OCI-LY1 (cell line): Measurements from ENCODE around the gene STXBP6.

Experiments used
- EZH2 ChIP-seq: fragments of 200-600 bp; sonication (generic), shearing (Covaris generic); IDR thresholded peaks from 2 replicates; pipeline ENCODE4 v1.8.0; 2017; ENCODE audit warnings: borderline replicate concordance, mixed run types, mild to moderate bottlenecking, antibody characterized with exemption, low read length, moderate library complexity, mixed read lengths
- TF ChIP-seq, protein P1 (sequence below): fragments of 200-600 bp; sonication (generic), shearing (Covaris generic); IDR thresholded peaks from 2 replicates; pipeline ENCODE4 v1.5.1; 2017; ENCODE audit warnings: mild to moderate bottlenecking, antibody characterized with exemption, low read length, moderate library complexity, mixed read lengths

DNA sequence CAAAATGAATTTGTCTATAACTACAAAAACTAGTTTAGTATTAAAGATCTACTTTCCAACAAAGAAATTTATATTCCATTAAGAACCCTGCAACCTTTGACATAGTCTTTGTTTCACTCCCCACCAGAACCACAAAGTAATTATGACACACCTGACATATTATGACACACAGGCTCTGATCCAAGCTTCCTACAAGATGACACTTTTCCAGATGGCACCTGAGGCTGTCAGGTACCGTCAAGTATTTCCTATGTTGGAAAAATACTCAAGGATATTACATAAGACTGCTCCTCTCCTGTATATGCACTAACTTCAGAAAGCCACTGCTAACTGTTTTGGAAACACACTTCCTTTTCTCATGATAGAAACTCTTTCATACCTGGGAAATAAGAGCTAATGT is 38.9 kb downstream of the STXBP6 start:
- TF ChIP-seq, protein P1, sequence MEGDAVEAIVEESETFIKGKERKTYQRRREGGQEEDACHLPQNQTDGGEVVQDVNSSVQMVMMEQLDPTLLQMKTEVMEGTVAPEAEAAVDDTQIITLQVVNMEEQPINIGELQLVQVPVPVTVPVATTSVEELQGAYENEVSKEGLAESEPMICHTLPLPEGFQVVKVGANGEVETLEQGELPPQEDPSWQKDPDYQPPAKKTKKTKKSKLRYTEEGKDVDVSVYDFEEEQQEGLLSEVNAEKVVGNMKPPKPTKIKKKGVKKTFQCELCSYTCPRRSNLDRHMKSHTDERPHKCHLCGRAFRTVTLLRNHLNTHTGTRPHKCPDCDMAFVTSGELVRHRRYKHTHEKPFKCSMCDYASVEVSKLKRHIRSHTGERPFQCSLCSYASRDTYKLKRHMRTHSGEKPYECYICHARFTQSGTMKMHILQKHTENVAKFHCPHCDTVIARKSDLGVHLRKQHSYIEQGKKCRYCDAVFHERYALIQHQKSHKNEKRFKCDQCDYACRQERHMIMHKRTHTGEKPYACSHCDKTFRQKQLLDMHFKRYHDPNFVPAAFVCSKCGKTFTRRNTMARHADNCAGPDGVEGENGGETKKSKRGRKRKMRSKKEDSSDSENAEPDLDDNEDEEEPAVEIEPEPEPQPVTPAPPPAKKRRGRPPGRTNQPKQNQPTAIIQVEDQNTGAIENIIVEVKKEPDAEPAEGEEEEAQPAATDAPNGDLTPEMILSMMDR, result no peak
- no peak for TF ChIP-seq EZH2
